Hematopoietic multipotent progenitor cell treated with erythropoietin and hydrocortisone succinate and interleukin-3 and kit ligand, for 15 days (in vitro differentiated cells): Measurements from ENCODE around the gene RPN2.
"Not testable (repeated sequence)": the region's sequence is repeated elsewhere in the genome, so short reads cannot be mapped to it uniquely, and the experiment has no call there.

Experiments
- DNase-seq: peaks from one replicate; pipeline ENCODE4 v3.0.0-alpha.2; 2015; ENCODE audit warnings: low spot score

The RPN2 gene

GRCh38 chr20:37178839-37179682, at the start of gene RPN2, which contains the start of gene MROH8:
TSS of gene RPN2 (plus strand) at chr20:37179330. CDS start at chr20:37179357, 27 bp downstream.
TSS of gene MROH8 (minus strand) at chr20:37179548.
- peak; percentile 95 for DNase-seq

- DNase-seq: no peak
Measured at GRCh38 chr20:37131486-37131885, 47.6 kb upstream of the RPN2 start.

GRCh38 chr20:37133952-37134351, 45.2 kb upstream of the RPN2 start:
- no peak for DNase-seq

- no peak for DNase-seq
Measured at GRCh38 chr20:37137547-37137946, 41.6 kb upstream of the RPN2 start.

GRCh38 chr20:37142708-37143107, 36.4 kb upstream of the RPN2 start:
- DNase-seq: no peak

GRCh38 chr20:37144856-37145404, 34.2 kb upstream of the RPN2 start:
- no peak for DNase-seq

GRCh38 chr20:37147250-37147649, 31.9 kb upstream of the RPN2 start:
- no peak for DNase-seq

GRCh38 chr20:37150864-37151263, 28.3 kb upstream of the RPN2 start:
- not testable (repeated sequence) for DNase-seq

- no peak for DNase-seq
Measured at GRCh38 chr20:37151529-37151928, 27.6 kb upstream of the RPN2 start.

GRCh38 chr20:37152284-37152683, 26.8 kb upstream of the RPN2 start:
- no peak for DNase-seq

- DNase-seq: no peak
Measured at GRCh38 chr20:37154684-37155298, 24.3 kb upstream of the RPN2 start.

- DNase-seq: no peak
Measured at GRCh38 chr20:37155987-37156386, 23.1 kb upstream of the RPN2 start.

GRCh38 chr20:37158248-37158647, 20.9 kb upstream of the RPN2 start:
- DNase-seq: no peak

- no peak for DNase-seq
Measured at GRCh38 chr20:37160683-37161082, 18.4 kb upstream of the RPN2 start.

- no peak for DNase-seq
Measured at GRCh38 chr20:37161830-37162549, 17.1 kb upstream of the RPN2 start.

- DNase-seq: no peak
Measured at GRCh38 chr20:37162646-37163045, 16.5 kb upstream of the RPN2 start.

- no peak for DNase-seq
Measured at GRCh38 chr20:37163832-37164554, 15.1 kb upstream of the RPN2 start.

- DNase-seq: no peak
Measured at GRCh38 chr20:37165031-37165430, 14.1 kb upstream of the RPN2 start.

GRCh38 chr20:37166867-37167266, 12.3 kb upstream of the RPN2 start:
- DNase-seq: no peak

- no peak for DNase-seq
Measured at GRCh38 chr20:37172836-37173235, 6.3 kb upstream of the RPN2 start.

- DNase-seq: peak; percentile 24
Measured at GRCh38 chr20:37179683-37180524, 774 bp downstream of the RPN2 start.
